DOHH2 (cell line): Measurements from ENCODE around the gene PHC2.

Experiments used
- EZH2phosphoT487 ChIP-seq: fragments of 200-600 bp; sonication (generic); IDR thresholded peaks from 2 replicates; pipeline ENCODE4 v1.6.1; 2017; ENCODE audit warnings: borderline replicate concordance, mild to moderate bottlenecking, antibody characterized with exemption, low read length, moderate library complexity, mixed read lengths
- TF ChIP-seq, protein P1 (sequence below): fragments of 200-600 bp; sonication (generic); IDR thresholded peaks from one replicate; pipeline ENCODE4 v1.5.1; 2014; ENCODE audit warnings: antibody characterized with exemption, mild to moderate bottlenecking, low read depth, low read length; ENCODE audit not compliant: poor library complexity, severe bottlenecking

GRCh38 chr1:33306653-33307493 lies 124.0 kb downstream of the PHC2 start:
- TF ChIP-seq, protein P1, sequence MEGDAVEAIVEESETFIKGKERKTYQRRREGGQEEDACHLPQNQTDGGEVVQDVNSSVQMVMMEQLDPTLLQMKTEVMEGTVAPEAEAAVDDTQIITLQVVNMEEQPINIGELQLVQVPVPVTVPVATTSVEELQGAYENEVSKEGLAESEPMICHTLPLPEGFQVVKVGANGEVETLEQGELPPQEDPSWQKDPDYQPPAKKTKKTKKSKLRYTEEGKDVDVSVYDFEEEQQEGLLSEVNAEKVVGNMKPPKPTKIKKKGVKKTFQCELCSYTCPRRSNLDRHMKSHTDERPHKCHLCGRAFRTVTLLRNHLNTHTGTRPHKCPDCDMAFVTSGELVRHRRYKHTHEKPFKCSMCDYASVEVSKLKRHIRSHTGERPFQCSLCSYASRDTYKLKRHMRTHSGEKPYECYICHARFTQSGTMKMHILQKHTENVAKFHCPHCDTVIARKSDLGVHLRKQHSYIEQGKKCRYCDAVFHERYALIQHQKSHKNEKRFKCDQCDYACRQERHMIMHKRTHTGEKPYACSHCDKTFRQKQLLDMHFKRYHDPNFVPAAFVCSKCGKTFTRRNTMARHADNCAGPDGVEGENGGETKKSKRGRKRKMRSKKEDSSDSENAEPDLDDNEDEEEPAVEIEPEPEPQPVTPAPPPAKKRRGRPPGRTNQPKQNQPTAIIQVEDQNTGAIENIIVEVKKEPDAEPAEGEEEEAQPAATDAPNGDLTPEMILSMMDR: no peak
- TF ChIP-seq EZH2phosphoT487: no peak
